Measurements from ENCODE around the gene GTF3C5.

- TF ChIP-seq CTCF (conservative IDR thresholded peaks at IDR 0.05; ENCODE audit: low read length) = no peak
- TF ChIP-seq EZH2phosphoT487 (IDR thresholded peaks at IDR 0.05; ENCODE audit: borderline replicate concordance, low read depth, low read length) = no peak
Measured at GRCh38 chr9:133058071-133058470, 27.3 kb downstream of the GTF3C5 start.

Data from OCI-LY7 (cell line).